OCI-LY1 (cell line): ENCODE measurements around the gene CSH2.
A peak's percentile ranks its signal among the peaks of the same experiment; 100 is the strongest.
"Not testable (repeated sequence)": the region's sequence is repeated elsewhere in the genome, so short reads cannot be mapped to it uniquely, and the experiment has no call there.

Experiments
- H2AFZ ChIP-seq: fragments of 200-600 bp; sonication (generic), shearing (Covaris generic); 2 replicates; pipeline ENCODE4 v1.6.0; 2014; ENCODE audit warnings: antibody characterized with exemption, mild to moderate bottlenecking, low read length
- H3F3A ChIP-seq: fragments of 200-600 bp; sonication (generic), shearing (Covaris generic); 2 replicates; pipeline ENCODE4 v1.6.0; 2014; ENCODE audit warnings: mild to moderate bottlenecking, antibody characterized with exemption, low read length, moderate library complexity; ENCODE audit not compliant: insufficient read depth
- H3K27ac ChIP-seq: fragments of 200-600 bp; sonication (generic); 2 replicates; pipeline ENCODE4 v1.5.1; 2014; ENCODE audit warnings: low read length, mixed run types, mild to moderate bottlenecking, low read depth; ENCODE audit not compliant: poor library complexity, severe bottlenecking
- H3K27me3 ChIP-seq: fragments of 200-600 bp; sonication (generic); 2 replicates; pipeline ENCODE4 v1.6.0; 2014; ENCODE audit warnings: antibody characterized with exemption, mild to moderate bottlenecking, low read length, moderate library complexity; ENCODE audit not compliant: insufficient read depth
- H3K36me3 ChIP-seq: fragments of 200-600 bp; sonication (generic); 2 replicates; pipeline ENCODE4 v1.6.1; 2014; ENCODE audit warnings: mild to moderate bottlenecking, antibody characterized with exemption, low read length, moderate library complexity, mixed read lengths; ENCODE audit not compliant: insufficient read depth
- H3K4me1 ChIP-seq: fragments of 200-600 bp; sonication (generic); 2 replicates; pipeline ENCODE4 v1.5.1; 2014; ENCODE audit warnings: mild to moderate bottlenecking, low read length, moderate library complexity; ENCODE audit not compliant: insufficient read depth, severe bottlenecking
- H3K4me2 ChIP-seq: fragments of 200-600 bp; sonication (generic), shearing (Covaris generic); 2 replicates; pipeline ENCODE4 v1.6.1; 2014; ENCODE audit warnings: low read length
- H3K4me3 ChIP-seq: fragments of 200-600 bp; sonication (generic); 2 replicates; pipeline ENCODE4 v1.5.1; 2014; ENCODE audit warnings: low read length, low read depth, mild to moderate bottlenecking, mixed read lengths; ENCODE audit not compliant: poor library complexity, severe bottlenecking
- H3K79me2 ChIP-seq: fragments of 200-600 bp; shearing (Covaris generic); 2 replicates; pipeline ENCODE4 v1.6.1; 2016; ENCODE audit warnings: mixed run types, low read length, mixed read lengths; ENCODE audit not compliant: insufficient read depth
- H3K9ac ChIP-seq: fragments of 200-600 bp; sonication (generic), shearing (Covaris generic); 2 replicates; pipeline ENCODE4 v1.6.1; 2014; ENCODE audit warnings: mild to moderate bottlenecking, low read length, mixed read lengths
- H3K9me2 ChIP-seq: fragments of 200-600 bp; sonication (generic), shearing (Covaris generic); 2 replicates; pipeline ENCODE4 v1.6.1; 2014; ENCODE audit warnings: low read depth, mild to moderate bottlenecking, low read length, mixed read lengths
- H3K9me3 ChIP-seq: fragments of 200-600 bp; shearing (Covaris generic); 2 replicates; pipeline ENCODE4 v1.6.1; 2014; ENCODE audit warnings: low read length, mixed read lengths
- H4K20me1 ChIP-seq: fragments of 200-600 bp; sonication (generic), shearing (Covaris generic); 2 replicates; pipeline ENCODE4 v1.6.0; 2016; ENCODE audit warnings: mild to moderate bottlenecking, low read length; ENCODE audit not compliant: insufficient read depth
- CTCF ChIP-seq: fragments of 200-600 bp; sonication (generic), shearing (Covaris generic); IDR thresholded peaks from 2 replicates; pipeline ENCODE4 v1.5.1; 2017; ENCODE audit warnings: mild to moderate bottlenecking, antibody characterized with exemption, low read length, moderate library complexity, mixed read lengths

CSH2 gene

GRCh38 chr17:63892316-63893037, 19.0 kb upstream of the CSH2 start:
- not testable (repeated sequence) for H3K36me3 ChIP-seq, H3K27me3 ChIP-seq, H3K79me2 ChIP-seq, H3K27ac ChIP-seq, H3K4me1 ChIP-seq, H3K9ac ChIP-seq, H3K4me2 ChIP-seq, H3K4me3 ChIP-seq, H4K20me1 ChIP-seq, H3F3A ChIP-seq, H3K9me3 ChIP-seq, H3K9me2 ChIP-seq, H2AFZ ChIP-seq

DNA sequence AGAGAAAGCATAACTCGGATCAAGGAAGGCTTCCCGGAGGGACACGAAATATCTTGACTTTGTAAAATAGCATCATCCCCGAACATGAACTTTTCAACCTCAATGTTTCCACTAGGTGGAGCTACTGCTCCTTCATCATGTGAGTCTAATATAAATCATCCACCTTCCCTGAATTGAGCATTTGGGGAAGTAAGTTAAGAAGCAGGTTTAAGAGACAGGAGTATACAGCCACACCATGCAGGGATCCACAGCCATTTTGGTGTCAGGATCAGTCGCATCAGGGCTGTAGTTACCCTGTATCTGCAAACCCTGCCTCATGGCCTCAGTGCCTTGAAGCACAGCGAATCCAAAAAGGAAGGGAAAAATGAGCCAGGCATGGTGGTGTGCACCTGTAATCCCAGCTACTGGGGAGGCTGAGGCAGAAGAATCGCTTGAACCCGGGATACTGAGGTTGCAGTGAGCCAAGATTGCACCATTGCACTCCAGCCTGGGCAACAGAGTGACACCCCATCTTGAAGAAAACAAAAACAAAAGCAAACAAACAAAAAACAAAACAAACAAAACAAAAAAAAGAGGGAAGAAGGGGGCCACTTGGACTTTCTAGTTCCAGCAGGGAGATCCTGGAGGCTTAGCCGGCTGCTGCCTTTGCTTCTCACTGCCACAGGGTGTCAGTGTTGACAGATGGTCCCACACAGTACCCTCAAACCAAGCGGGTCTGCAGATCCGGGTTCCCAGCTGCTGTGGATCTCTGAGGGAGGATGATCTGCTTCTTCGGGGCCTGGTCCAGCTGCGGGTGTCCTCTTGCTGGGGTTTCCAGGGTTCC, 15.8 kb upstream of the CSH2 start:
- H4K20me1 ChIP-seq, H3K9me2 ChIP-seq, H3K9me3 ChIP-seq, H3K9ac ChIP-seq, H3K4me3 ChIP-seq, H3K4me1 ChIP-seq, H3K4me2 ChIP-seq, H3F3A ChIP-seq, H3K79me2 ChIP-seq, H2AFZ ChIP-seq, H3K27me3 ChIP-seq, H3K27ac ChIP-seq, H3K36me3 ChIP-seq: not testable (repeated sequence)
- TF ChIP-seq CTCF, result peak; percentile 54

DNA sequence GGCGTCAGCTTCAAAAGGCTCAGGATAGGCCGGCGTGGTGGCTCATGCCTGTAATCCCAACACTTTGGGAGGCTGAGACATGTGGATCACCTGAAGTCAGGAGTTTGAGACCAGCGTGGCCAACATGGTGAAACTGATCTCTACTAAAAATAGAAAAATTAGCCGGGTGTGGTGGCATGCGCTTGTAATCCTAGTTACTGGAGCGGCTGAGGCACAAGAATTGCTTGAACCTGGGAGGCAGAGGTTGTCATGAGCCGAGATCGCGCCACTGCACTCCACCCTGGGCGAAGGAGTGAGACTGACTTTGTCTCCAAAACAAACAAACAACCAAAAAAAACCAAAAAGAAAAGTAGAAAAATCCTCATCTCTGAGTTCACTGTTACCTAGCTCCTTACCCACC, 11.6 kb upstream of the CSH2 start:
- not testable (repeated sequence) for H3K9me3 ChIP-seq, H3K4me3 ChIP-seq, H3F3A ChIP-seq, H3K27ac ChIP-seq, H3K9me2 ChIP-seq, H3K79me2 ChIP-seq, H3K27me3 ChIP-seq, H3K4me2 ChIP-seq, H3K9ac ChIP-seq, H3K4me1 ChIP-seq, H3K36me3 ChIP-seq, H4K20me1 ChIP-seq, H2AFZ ChIP-seq

- H3K27me3 ChIP-seq, H3F3A ChIP-seq, H3K9me3 ChIP-seq, H3K9me2 ChIP-seq, H3K79me2 ChIP-seq, H3K4me3 ChIP-seq, H3K4me1 ChIP-seq, H3K9ac ChIP-seq, H3K4me2 ChIP-seq, H4K20me1 ChIP-seq, H2AFZ ChIP-seq, H3K36me3 ChIP-seq, H3K27ac ChIP-seq: not testable (repeated sequence)
Measured at GRCh38 chr17:63882626-63883126, 9.2 kb upstream of the CSH2 start.
